HepG2 (cell line): ENCODE data around the gene SNRNP35. TPM values are rescaled to one million over a fixed set of nuclear protein-coding genes. Genes with fewer than 3 reads are reported as not detected.

Source experiments
- ARID5B ChIP-seq: IDR thresholded peaks from 2 replicates; pipeline ENCODE4 v1.4.0; 2020; ENCODE audit warnings: mild to moderate bottlenecking, missing genetic modification reagents
- BCL6 ChIP-seq: IDR thresholded peaks from 2 replicates; pipeline ENCODE4 v1.6.1; 2016; ENCODE audit warnings: missing genetic modification reagents, missing compliant biosample characterization
- FLYWCH1 ChIP-seq: sonication (generic); formaldehyde crosslinking; IDR thresholded peaks from 2 replicates; pipeline ENCODE4 v1.8.1; 2023; ENCODE audit warnings: mild to moderate bottlenecking, missing genetic modification reagents
- FOXP4 ChIP-seq: sonication (generic); formaldehyde crosslinking; IDR thresholded peaks from 2 replicates; pipeline ENCODE4 v1.4.0; 2020; ENCODE audit warnings: missing genetic modification reagents
- HOMEZ ChIP-seq: IDR thresholded peaks from 2 replicates; pipeline ENCODE4 v1.6.1; 2016; ENCODE audit warnings: low read depth
- HOXA3 ChIP-seq: sonication (generic); formaldehyde crosslinking; IDR thresholded peaks from 2 replicates; pipeline ENCODE4 v1.5.0; 2020; ENCODE audit warnings: missing genetic modification reagents
- KDM1A ChIP-seq: IDR thresholded peaks from 2 replicates; pipeline ENCODE4 v1.6.1; 2016; ENCODE audit warnings: missing compliant biosample characterization
- ZBTB3 ChIP-seq: sonication (generic); formaldehyde crosslinking; IDR thresholded peaks from 2 replicates; pipeline ENCODE4 v1.4.0; 2020; ENCODE audit warnings: low read depth, mild to moderate bottlenecking, moderate library complexity, missing genetic modification reagents, borderline replicate concordance
- ZIK1 ChIP-seq: sonication (generic); formaldehyde crosslinking; IDR thresholded peaks from 2 replicates; pipeline ENCODE4 v1.5.0; 2020; ENCODE audit warnings: mild to moderate bottlenecking, low read depth, missing genetic modification reagents, borderline replicate concordance
- ZNF138 ChIP-seq: sonication (generic); formaldehyde crosslinking; IDR thresholded peaks from 2 replicates; pipeline ENCODE4 v1.5.0; 2020; ENCODE audit warnings: mild to moderate bottlenecking, low read depth, missing genetic modification reagents
- ZNF205 ChIP-seq: IDR thresholded peaks from 2 replicates; pipeline ENCODE4 v1.6.1; 2018; ENCODE audit warnings: missing biosample characterization, missing genetic modification reagents
- ZNF264 ChIP-seq: sonication (generic); formaldehyde crosslinking; IDR thresholded peaks from 2 replicates; pipeline ENCODE4 v1.4.0; 2020; ENCODE audit warnings: missing genetic modification reagents
- polyA plus RNA-seq, 8 experiments: library from polyadenylated mRNA; depleted of rRNA in 3 of 8; stranded (reverse) in 7 of 8; unstranded in 1 of 8; fragments of >200 nt; fragmentation: Illumina TruSeq in 4 of 8; extraction: Trizol in 4 of 8; gene quantifications; 2 replicates each; pipeline versions ENCODE4 v1.2.1 to v1.2.3, GENCODE V29; 2011 to 2016; ENCODE audit warnings: low read depth in 4 of 8, missing spikeins in 1 of 8, mixed read lengths in 1 of 8; ENCODE audit not compliant: insufficient read depth in 1 of 8
- total RNA-seq, 5 experiments: library from RNA; depleted of rRNA; stranded (reverse); fragments of >200 nt; fragmentation: Illumina TruSeq; extraction: Trizol; gene quantifications; 2 replicates each; pipeline ENCODE4 v1.2.3, GENCODE V29; 2016; ENCODE audit warnings: low read depth in 1 of 5
- TF ChIP-seq, protein P1 (sequence below): sonication (generic); formaldehyde crosslinking; IDR thresholded peaks from 2 replicates; pipeline ENCODE4 v1.5.1; 2020; ENCODE audit warnings: mild to moderate bottlenecking, missing genetic modification reagents, borderline replicate concordance
- TF ChIP-seq, protein P2 (sequence below): conservative IDR thresholded peaks from 2 replicates; pipeline ENCODE4 v1.6.1; 2018; ENCODE audit warnings: missing genetic modification reagents

SNRNP35 gene
- total and polyA plus RNA-seq, 2 of the 13 experiments (the other 11 are each of a cell fraction or from before 2014, with no cell fraction given), result 11.3 to 22.6 TPM

DNA sequence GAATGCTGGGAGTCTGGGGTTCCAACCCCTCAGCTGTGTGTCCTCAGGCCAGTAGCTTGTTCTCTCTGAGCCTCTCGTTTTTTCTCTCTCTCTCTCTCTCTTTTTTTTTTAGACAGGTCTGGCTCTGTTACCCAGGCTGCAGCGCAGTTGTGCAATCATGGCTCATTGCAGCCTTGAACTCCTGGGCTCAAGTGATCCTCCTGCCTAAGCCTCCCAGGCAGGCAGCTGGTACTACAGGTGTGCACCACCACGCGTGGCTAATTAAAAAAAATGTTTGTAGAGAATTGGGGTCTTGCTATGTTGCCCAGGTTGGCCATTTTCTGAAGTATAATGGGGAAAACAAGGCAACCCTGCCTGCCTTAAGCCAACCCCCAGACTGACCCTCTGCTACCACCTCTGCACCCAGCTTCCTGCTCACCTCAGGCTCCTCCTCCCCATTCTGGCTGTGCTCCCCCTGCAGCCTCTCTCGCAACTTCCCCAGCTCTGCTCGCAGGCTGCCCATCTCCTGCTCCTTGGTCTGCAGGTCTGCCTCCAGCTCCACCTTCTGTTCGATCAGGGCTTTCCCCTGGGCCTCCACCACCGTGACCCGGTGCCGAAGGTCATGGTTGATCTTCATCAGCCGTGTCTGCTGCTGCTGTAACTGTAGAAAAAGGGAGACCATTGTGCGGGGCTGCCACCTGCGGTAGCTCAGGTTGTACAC lies 40.3 kb downstream of the SNRNP35 start (continued):
- TF ChIP-seq HOMEZ (CRISPR knock-in tag), result no peak
- TF ChIP-seq FLYWCH1 (CRISPR knock-in tag), result no peak
- peak; percentile 74 for TF ChIP-seq HOXA3 (CRISPR knock-in tag)
- no peak for TF ChIP-seq KDM1A (CRISPR knock-in tag)
- no peak for TF ChIP-seq ZNF138 (CRISPR knock-in tag)
- TF ChIP-seq ZNF205 (CRISPR knock-in tag), result no peak
- no peak for TF ChIP-seq ZBTB3 (CRISPR knock-in tag)
- TF ChIP-seq ZIK1 (CRISPR knock-in tag), result no peak
- TF ChIP-seq, protein P1, sequence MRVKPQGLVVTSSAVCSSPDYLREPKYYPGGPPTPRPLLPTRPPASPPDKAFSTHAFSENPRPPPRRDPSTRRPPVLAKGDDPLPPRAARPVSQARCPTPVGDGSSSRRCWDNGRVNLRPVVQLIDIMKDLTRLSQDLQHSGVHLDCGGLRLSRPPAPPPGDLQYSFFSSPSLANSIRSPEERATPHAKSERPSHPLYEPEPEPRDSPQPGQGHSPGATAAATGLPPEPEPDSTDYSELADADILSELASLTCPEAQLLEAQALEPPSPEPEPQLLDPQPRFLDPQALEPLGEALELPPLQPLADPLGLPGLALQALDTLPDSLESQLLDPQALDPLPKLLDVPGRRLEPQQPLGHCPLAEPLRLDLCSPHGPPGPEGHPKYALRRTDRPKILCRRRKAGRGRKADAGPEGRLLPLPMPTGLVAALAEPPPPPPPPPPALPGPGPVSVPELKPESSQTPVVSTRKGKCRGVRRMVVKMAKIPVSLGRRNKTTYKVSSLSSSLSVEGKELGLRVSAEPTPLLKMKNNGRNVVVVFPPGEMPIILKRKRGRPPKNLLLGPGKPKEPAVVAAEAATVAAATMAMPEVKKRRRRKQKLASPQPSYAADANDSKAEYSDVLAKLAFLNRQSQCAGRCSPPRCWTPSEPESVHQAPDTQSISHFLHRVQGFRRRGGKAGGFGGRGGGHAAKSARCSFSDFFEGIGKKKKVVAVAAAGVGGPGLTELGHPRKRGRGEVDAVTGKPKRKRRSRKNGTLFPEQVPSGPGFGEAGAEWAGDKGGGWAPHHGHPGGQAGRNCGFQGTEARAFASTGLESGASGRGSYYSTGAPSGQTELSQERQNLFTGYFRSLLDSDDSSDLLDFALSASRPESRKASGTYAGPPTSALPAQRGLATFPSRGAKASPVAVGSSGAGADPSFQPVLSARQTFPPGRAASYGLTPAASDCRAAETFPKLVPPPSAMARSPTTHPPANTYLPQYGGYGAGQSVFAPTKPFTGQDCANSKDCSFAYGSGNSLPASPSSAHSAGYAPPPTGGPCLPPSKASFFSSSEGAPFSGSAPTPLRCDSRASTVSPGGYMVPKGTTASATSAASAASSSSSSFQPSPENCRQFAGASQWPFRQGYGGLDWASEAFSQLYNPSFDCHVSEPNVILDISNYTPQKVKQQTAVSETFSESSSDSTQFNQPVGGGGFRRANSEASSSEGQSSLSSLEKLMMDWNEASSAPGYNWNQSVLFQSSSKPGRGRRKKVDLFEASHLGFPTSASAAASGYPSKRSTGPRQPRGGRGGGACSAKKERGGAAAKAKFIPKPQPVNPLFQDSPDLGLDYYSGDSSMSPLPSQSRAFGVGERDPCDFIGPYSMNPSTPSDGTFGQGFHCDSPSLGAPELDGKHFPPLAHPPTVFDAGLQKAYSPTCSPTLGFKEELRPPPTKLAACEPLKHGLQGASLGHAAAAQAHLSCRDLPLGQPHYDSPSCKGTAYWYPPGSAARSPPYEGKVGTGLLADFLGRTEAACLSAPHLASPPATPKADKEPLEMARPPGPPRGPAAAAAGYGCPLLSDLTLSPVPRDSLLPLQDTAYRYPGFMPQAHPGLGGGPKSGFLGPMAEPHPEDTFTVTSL, result no peak
- TF ChIP-seq FOXP4 (CRISPR knock-in tag), result 0 out of 2 replicates have a peak, but pooled peaks have one; percentile 14
- TF ChIP-seq, protein P2, sequence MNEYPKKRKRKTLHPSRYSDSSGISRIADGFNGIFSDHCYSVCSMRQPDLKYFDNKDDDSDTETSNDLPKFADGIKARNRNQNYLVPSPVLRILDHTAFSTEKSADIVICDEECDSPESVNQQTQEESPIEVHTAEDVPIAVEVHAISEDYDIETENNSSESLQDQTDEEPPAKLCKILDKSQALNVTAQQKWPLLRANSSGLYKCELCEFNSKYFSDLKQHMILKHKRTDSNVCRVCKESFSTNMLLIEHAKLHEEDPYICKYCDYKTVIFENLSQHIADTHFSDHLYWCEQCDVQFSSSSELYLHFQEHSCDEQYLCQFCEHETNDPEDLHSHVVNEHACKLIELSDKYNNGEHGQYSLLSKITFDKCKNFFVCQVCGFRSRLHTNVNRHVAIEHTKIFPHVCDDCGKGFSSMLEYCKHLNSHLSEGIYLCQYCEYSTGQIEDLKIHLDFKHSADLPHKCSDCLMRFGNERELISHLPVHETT (CRISPR knock-in tag), result no peak
- TF ChIP-seq BCL6 (CRISPR knock-in tag), result peak; percentile 52
- TF ChIP-seq ZNF264, result no peak
- TF ChIP-seq ARID5B (CRISPR knock-in tag), result 0 out of 2 replicates have a peak, but pooled peaks have one; percentile 25
